NCI-H748 treated with DMSO at 0.1 percent for 48 hours (cell line): ENCODE measurements around the gene RNF114.

Experiments
- DNase-seq: peaks from one replicate; lab custom pipeline; 2025; lab: John Stamatoyannopoulos, UW

Gene RNF114

GRCh38 chr20:49904440-49905214 lies 31.6 kb upstream of the RNF114 start:
- no peak for DNase-seq

GRCh38 chr20:49905415-49906091 lies 30.6 kb upstream of the RNF114 start:
- no peak for DNase-seq

DNA sequence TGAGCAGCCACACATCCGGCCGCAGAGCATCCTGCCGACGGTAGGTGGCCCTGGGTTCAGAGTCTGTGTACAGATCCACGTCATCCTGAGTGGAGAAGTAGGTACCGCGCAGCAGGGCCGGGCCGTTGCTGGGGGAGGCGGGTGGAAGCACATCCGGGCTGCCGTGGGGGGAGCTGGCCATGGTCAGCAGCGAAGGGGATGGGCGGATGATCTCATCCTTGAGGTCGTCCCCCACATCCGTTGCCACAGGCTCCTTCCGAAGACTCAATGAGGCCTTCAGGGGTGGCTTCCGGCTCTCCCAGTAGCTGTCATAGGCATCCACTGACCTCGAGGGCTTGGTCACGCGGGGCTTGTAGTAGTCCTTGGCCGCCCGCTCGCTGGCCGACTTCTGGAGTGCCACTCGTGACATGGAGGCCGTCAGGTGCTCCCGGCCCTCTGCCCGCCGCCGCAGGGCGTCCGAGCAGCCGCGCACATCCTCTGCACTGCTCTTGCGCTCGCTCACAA lies 30.0 kb upstream of the RNF114 start:
- DNase-seq, result no peak

- DNase-seq, result no peak
These were observed 29.5 kb upstream of the RNF114 start for GRCh38 chr20:49906615-49907154.

DNA sequence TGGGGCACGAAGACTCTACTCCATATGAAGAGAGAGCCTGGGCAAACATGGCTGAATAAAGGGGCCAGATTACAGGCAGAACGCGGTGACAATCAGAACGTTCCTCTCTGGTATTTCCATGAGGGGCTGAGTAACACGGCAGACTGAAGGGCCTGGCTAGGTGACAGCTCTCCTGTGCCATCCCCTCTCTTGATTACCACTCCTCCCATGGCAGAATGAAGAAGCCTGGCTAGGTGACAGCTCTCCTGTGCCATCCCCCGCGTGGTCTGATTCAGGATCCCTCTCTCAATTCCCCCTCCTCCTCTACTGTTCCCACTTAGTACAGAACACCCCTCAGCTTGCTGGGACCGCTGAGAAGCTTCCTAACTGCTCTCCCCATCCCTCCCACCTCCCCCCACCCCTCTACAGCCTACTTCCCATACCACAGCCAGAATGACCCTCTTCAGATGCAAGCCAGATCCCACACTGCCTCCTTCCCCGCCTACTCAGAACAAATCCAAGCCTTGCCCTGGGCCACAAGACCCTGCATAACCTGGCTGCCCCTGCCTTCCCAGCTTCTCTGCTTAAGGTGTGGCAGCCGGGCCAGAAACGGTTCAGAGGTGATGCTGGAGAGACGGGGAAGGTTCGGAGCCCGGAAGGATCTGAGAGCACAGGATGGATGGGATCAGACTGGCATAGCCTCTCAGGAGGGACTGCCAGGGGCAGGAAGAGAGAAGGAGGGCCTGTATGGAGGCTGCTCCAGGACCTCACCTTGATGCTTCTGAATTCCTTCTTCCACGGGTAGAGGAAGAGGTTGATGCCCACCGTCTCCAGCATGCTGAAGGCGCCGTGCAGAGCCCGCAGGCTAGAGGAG lies 28.6 kb upstream of the RNF114 start:
- no peak for DNase-seq

GRCh38 chr20:49908258-49908565 lies 28.0 kb upstream of the RNF114 start:
- DNase-seq, result no peak

- DNase-seq, result no peak
These were observed 26.5 kb upstream of the RNF114 start for GRCh38 chr20:49909499-49910339.

GRCh38 chr20:49910340-49910706 lies 25.9 kb upstream of the RNF114 start:
- no peak for DNase-seq

DNA sequence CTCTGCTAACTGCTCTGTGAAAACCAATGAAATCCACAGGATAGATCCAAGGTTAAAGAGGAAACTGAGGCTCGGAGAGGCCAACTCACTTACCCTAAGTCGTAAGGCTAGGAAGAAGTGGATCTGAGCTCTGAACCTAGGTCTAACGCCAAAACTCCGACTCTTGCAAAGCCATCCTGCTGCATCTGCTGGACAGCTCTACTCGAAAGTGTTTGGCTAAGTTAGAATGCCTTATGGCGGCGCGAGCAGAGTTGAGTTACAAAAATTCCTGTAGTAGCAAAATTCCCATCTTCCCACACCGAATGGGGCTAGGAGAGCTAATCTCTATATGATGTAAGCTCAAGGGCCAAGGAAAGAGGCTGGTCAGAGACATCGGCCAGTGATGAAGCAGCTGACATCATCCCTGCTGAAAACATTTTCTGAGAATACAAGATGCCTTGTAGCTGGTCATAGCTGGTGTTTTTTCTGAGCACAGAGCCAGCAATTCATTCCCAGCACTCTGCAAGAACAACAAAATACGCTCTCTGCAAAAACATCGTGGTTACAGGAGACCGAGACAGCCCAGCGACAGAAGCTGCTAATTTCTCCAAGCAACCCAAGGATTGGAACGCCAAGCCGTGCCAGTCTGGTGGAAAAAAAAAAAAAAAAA lies 22.7 kb upstream of the RNF114 start:
- no peak for DNase-seq

- DNase-seq, result no peak
These were observed 21.7 kb upstream of the RNF114 start for GRCh38 chr20:49914310-49915117.

- no peak for DNase-seq
These were observed 21.1 kb upstream of the RNF114 start for GRCh38 chr20:49915118-49915379.

DNA sequence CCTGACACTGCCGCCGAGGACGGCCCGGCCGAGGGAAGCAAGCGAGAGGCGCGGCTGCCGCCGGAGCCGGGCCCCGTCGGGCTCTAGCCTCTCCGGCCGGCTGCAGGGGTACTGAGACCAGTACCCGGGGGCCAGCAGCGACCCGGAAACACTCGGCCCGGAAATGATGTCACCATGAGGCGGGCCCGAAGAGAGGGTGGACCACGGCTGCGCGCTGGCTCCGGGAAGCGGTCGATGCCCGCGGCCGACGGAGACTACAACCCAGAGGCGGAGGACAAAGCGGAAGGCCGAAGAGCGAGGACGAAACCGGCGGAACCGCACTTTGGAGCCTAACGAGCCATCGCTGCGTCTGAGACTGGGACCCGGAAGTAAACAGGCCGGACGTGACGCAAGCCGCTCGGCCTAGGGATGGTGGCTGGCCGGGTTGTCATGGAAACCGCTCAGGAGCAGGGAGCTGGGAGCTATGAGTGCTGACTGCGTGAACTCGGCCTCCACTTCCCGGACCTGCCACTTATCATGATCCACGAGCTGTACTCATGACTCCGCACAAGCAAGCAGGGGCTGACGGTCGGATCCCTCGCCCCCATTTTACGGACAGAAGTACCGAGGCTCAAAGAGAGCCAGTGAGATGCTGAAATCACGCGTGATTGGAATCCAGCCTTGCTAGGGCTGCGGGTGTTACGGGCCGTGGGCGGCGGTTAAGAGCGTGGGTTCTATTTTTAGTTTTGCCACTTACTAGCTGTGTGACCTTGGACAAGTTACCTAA lies 20.6 kb upstream of the RNF114 start, which contains the start of gene SPATA2:
Gene SPATA2 (minus strand): TSS at position 150 of the 766 bp plus-strand sequence. CDS start 7,039 bp downstream, outside the sequence.
- DNase-seq, result peak; percentile 52

- peak; percentile 41 for DNase-seq
These were observed 19.8 kb upstream of the RNF114 start for GRCh38 chr20:49916146-49917002.

DNA sequence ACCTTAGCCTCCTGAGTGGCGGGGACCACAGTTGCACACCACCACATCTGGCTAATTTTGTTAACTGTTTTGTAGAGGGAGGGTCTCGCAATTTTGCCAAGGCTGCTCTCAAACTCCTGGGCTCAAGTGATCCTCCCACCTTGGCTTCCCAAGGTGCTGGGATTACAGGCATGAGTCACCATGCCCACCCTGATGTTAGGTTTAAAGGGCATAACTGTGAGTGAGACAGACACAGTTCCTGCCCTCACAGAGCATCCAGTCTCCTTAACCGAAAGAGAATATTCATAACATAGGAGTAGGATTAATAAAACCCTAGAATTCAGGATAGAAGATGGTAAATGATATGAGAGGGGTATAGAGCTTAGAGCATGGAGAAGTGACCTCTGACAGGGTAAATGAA lies 17.8 kb upstream of the RNF114 start:
- no peak for DNase-seq

DNA sequence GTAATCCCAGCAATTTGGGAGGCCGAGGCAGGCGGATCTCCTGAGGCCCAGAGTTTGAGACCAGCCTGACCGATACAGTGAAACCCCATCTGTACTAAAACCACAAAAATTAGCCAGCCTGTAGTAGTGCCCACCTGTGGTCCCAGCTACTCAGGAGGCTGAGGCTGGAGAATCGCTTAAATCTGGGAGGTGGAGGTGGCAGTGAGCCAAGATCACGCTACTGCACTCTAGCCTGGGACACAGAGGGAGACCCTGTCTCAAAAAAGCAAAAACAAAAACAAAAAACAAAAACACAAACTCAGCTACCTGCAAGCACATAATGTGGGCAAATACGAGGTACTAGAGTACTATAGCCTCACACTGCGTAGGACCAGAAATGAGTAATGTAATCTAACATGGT lies 17.2 kb upstream of the RNF114 start:
- DNase-seq, result no peak

DNA sequence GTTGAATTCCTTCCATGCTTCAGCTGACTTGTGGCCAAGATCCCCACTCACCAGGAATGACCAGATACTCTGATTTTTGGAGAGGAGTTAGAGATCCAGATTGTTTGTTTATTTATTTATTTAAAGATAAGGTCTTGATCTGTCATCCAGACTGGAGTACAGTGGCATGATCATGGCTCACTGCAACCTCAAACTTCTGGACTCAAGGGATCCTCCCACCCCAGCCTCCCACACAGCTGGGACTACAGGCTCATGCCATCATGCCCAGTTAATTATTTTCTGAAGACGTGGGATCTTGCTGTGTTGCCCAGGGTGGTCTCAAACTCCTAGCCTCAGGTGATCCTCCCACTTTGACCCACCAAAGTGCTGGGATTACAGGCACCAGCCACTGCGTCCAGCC lies 16.7 kb upstream of the RNF114 start:
- no peak for DNase-seq

GRCh38 chr20:49924247-49924646 lies 11.9 kb upstream of the RNF114 start:
- no peak for DNase-seq

- no peak for DNase-seq
These were observed 10.2 kb upstream of the RNF114 start for GRCh38 chr20:49925901-49926454.
